Measurements from ENCODE around the gene GALNT18. TPM values are rescaled to one million over a fixed set of nuclear protein-coding genes. Genes with fewer than 3 reads are reported as not detected.
A peak's percentile ranks its signal among the peaks of the same experiment; 100 is the strongest.

Gene GALNT18
- total and polyA plus RNA-seq, 2 of the 4 experiments (the other 2 are of a cell fraction): 9.5 to 11.3 TPM

- H2BK5ac ChIP-seq (ENCODE audit: low read depth, low read length, poor library complexity, severe bottlenecking): no peak overlapping the region
- H4K91ac ChIP-seq (ENCODE audit: insufficient read depth, low read depth, low read length): no peak overlapping the region
- no peaks in the 10 kb centered on the region for H3K9me1 ChIP-seq (ENCODE audit: insufficient read depth, low read length)
- H2BK20ac ChIP-seq (ENCODE audit: low read depth, low read length): no peak overlapping the region
- no peaks in the 10 kb centered on the region for H4K20me1 ChIP-seq (ENCODE audit: insufficient read depth, low read length)
- H2AK5ac ChIP-seq (ENCODE audit: low read depth, low read length): no peak overlapping the region
- no TSS peak for BruUV-seq (replicated peaks)
- in situ Hi-C loops (cut with MboI; ENCODE audit: low sequenced_read_pairs): no loop called here
- dilution Hi-C loops (cut with HindIII; ENCODE audit: low sequenced_read_pairs, unreplicated experiment): no loop called here
- H3K14ac ChIP-seq (replicated peaks; ENCODE audit: low read depth, low read length): no peak overlapping the region
- WGBS, 2 experiments (ENCODE audit: extremely low coverage in 2 of 2, insufficient read length in 1 of 2): no CpG with 5 or more reads among the region's 2 CpGs
- no peak overlapping the region for H3K18ac ChIP-seq (ENCODE audit: low read depth, low read length)
- no peak overlapping the region for H3K4ac ChIP-seq (ENCODE audit: low read depth, low read length)
- ATAC-seq (ENCODE audit: low read depth) (0 out of 2 replicates have a peak, but pooled peaks have one; percentile 19), DNase-seq (peak; percentile 22)
- no peak overlapping the region for H3K56ac ChIP-seq (ENCODE audit: extremely low read depth, insufficient read depth, low read length)
- no peak overlapping the region for H2BK15ac ChIP-seq (ENCODE audit: low read depth, low read length)
- no peak overlapping the region for H2AK9ac ChIP-seq (replicated peaks; ENCODE audit: low read depth, low read length, poor library complexity)
- H3K4me2 ChIP-seq (ENCODE audit: low read depth, low read length): no peak overlapping the region
- H3K9ac ChIP-seq (ENCODE audit: low read depth, low read length): no peak overlapping the region
- H3K79me1 ChIP-seq (ENCODE audit: low read depth in 1 of 2, low read length in 2 of 2): no peaks in the 10 kb centered on the region
- no peak overlapping the region for H3K4me3 ChIP-seq (ENCODE audit: insufficient read depth, low read depth, low read length)
- no peak overlapping the region for H4K8ac ChIP-seq (ENCODE audit: low read depth in 2 of 2, low read length in 2 of 2)
- H3K36me3 ChIP-seq (ENCODE audit: control insufficient read depth, insufficient read depth, low read length): no peaks in the 10 kb centered on the region
- H3K23ac ChIP-seq (ENCODE audit: low read depth, low read length): no peak overlapping the region
- H3K9me3 ChIP-seq (ENCODE audit: control insufficient read depth, insufficient read depth, low read length): no peaks in the 10 kb centered on the region
- ChIA-PET POLR2A (ENCODE audit: unreplicated experiment) (no interaction called here), CTCF (no interaction called here)
- intact Hi-C loops (cut with micrococcal nuclease): no loop called here
- no peak for TF ChIP-seq FOS (IDR thresholded peaks at IDR 0.05; ENCODE audit: low read depth, low read length)
- TF ChIP-seq SMC3 (IDR thresholded peaks at IDR 0.05; ENCODE audit: low read depth, low read length): no peak
- no peak for TF ChIP-seq NFE2L2 (IDR thresholded peaks at IDR 0.05; ENCODE audit: low read depth, low read length)
- TF ChIP-seq MAZ (IDR thresholded peaks at IDR 0.05; ENCODE audit: borderline replicate concordance, low read depth, low read length): no peak
- peaks cover 2% of the 10 kb centered on the region; the same call in 1 of the 2 replicates for H3K4me1 ChIP-seq (ENCODE audit: control insufficient read depth, insufficient read depth, low read length)
- H3K27me3 ChIP-seq (ENCODE audit: control insufficient read depth, insufficient read depth, low read length): peaks cover 4% of the 10 kb centered on the region
- H3K27ac ChIP-seq (ENCODE audit: insufficient read depth, low read length): no peak overlapping the region
- no peak overlapping the region for H2AFZ ChIP-seq (replicated peaks; ENCODE audit: low read length, poor library complexity)
- no peak overlapping the region for H2BK120ac ChIP-seq (ENCODE audit: low read depth, low read length)
- no peak overlapping the region for H4K5ac ChIP-seq (ENCODE audit: low read depth, low read length)
Measured at GRCh38 chr11:11532574-11532973, 89.2 kb downstream of the GALNT18 start.

All from IMR-90 (cell line).